HepG2 (cell line): ENCODE results near the gene SLC5A10. TPM values are rescaled to one million over a fixed set of nuclear protein-coding genes. Genes with fewer than 3 reads are reported as not detected.
A peak's percentile ranks its signal among the peaks of the same experiment; 100 is the strongest.

Experiments
- ATAC-seq: fragments of 200-7000 bp; cut with Tn5 transposase; 3 replicates; pipeline ENCODE4 v1.9.1; 2020; ENCODE audit warnings: mild to moderate bottlenecking, moderate library complexity
- BruUV-seq: library from RNA; stranded (reverse); fragments of 400-500 nt; replicated peaks from 2 replicates; lab custom pipeline; 2021; lab: Mats Ljungman, UMichigan
- CTCF ChIA-PET: fragments of 300-600 bp; formaldehyde crosslinking; extraction: SDS; loops from one replicate; lab custom pipeline; 2021; ENCODE audit warnings: low total read pairs, inconsistent platforms, low intra/inter-chr PET ratio; lab: Yijun Ruan, JAX
- POLR2A ChIA-PET: fragments of 350-600 bp; sonication (Branson Sonifier 250); formaldehyde crosslinking; loops from one replicate; lab custom pipeline; 2020; ENCODE audit warnings: antibody characterized with exemption, inconsistent platforms; lab: Yijun Ruan, JAX
- DNase-seq: peaks from one replicate; pipeline ENCODE4 v3.0.0-alpha.2; 2015; ENCODE audit warnings: low spot score
- FAIRE-seq: peaks from 3 replicates; lab custom pipeline; 2011; peaks lifted over from hg19 to GRCh38; lab: Jason Lieb, UNC
- H2AFZ ChIP-seq: one replicate; pipeline ENCODE4 v1.6.1; 2011; ENCODE audit warnings: low read length, inconsistent platforms
- H3K27ac ChIP-seq: fragments of 300-600 bp; 3 replicates; pipeline ENCODE4 v1.8.0; 2011; ENCODE audit warnings: mixed run types, mild to moderate bottlenecking, mixed read lengths, low read length, inconsistent platforms; ENCODE audit not compliant: insufficient read depth; ENCODE audit errors: extremely low read length
- H3K27me3 ChIP-seq, 2 experiments: fragments of 200-600 bp in 1 of 2; 2 replicates in 1 of 2; 3 replicates in 1 of 2; pipeline versions ENCODE4 v1.6.0 to v1.8.0; 2011; ENCODE audit warnings: low read length in 2 of 2, mild to moderate bottlenecking in 2 of 2, moderate library complexity in 2 of 2, inconsistent platforms in 1 of 2; ENCODE audit not compliant: insufficient read depth in 2 of 2, control insufficient read depth in 1 of 2
- H3K36me3 ChIP-seq, 2 experiments: fragments of 200-600 bp in 1 of 2; replicated peaks in 1 of 2; 2 replicates in 1 of 2; 3 replicates in 1 of 2; pipeline versions ENCODE4 v1.5.1 to v1.8.0; 2011; ENCODE audit warnings: low read length in 2 of 2, inconsistent platforms in 1 of 2; ENCODE audit not compliant: insufficient read depth in 2 of 2, control insufficient read depth in 1 of 2
- H3K4me1 ChIP-seq: 2 replicates; pipeline ENCODE4 v1.5.1; 2012; ENCODE audit warnings: low read length, inconsistent platforms; ENCODE audit not compliant: insufficient read depth
- H3K4me2 ChIP-seq: 2 replicates; pipeline ENCODE4 v1.6.0; 2011; ENCODE audit warnings: low read depth, low read length, inconsistent platforms
- H3K4me3 ChIP-seq, 3 experiments: fragments of 200-600 bp in 1 of 3; sonication (generic), shearing (Covaris generic) in 1 of 3; replicated peaks in 1 of 3; 2 replicates each; pipeline ENCODE4 v1.5.1; 2011 to 2016; ENCODE audit warnings: low read length in 3 of 3, inconsistent platforms in 2 of 3, low read depth in 2 of 3, mild to moderate bottlenecking in 2 of 3, control low read depth in 1 of 3, mixed read lengths in 1 of 3; ENCODE audit not compliant: insufficient read depth in 1 of 3
- H3K79me2 ChIP-seq: one replicate; pipeline ENCODE4 v1.6.1; 2011; ENCODE audit warnings: low read length, inconsistent platforms; ENCODE audit not compliant: insufficient read depth
- H3K9ac ChIP-seq: 2 replicates; pipeline ENCODE4 v1.6.0; 2011; ENCODE audit warnings: mild to moderate bottlenecking, low read depth, low read length, inconsistent platforms; ENCODE audit not compliant: insufficient read depth
- H3K9me3 ChIP-seq: 2 replicates; pipeline ENCODE4 v1.5.1; 2012; ENCODE audit warnings: mild to moderate bottlenecking, low read length
- H4K20me1 ChIP-seq: 2 replicates; pipeline ENCODE4 v1.6.0; 2011; ENCODE audit warnings: inconsistent platforms, mild to moderate bottlenecking, low read length, moderate library complexity; ENCODE audit not compliant: insufficient read depth
- EED ChIP-seq: sonication (generic); formaldehyde crosslinking; IDR thresholded peaks from 2 replicates; pipeline ENCODE4 v1.5.0; 2020; ENCODE audit warnings: mild to moderate bottlenecking, missing genetic modification reagents
- FOXO4 ChIP-seq: sonication (generic); formaldehyde crosslinking; conservative IDR thresholded peaks from 2 replicates; pipeline ENCODE4 v1.8.1; 2023; ENCODE audit warnings: missing genetic modification reagents
- HNRNPL ChIP-seq: fragments of 200-400 bp; formaldehyde crosslinking; IDR thresholded peaks from 2 replicates; pipeline ENCODE4 v1.6.1; 2017; ENCODE audit warnings: mild to moderate bottlenecking, low read depth, low read length
- MED8 ChIP-seq: sonication (generic); formaldehyde crosslinking; IDR thresholded peaks from 2 replicates; pipeline ENCODE4 v1.8.1; 2023; ENCODE audit warnings: mild to moderate bottlenecking, missing genetic modification reagents; ENCODE audit not compliant: insufficient replicate concordance
- MXD1 ChIP-seq: sonication (generic); formaldehyde crosslinking; IDR thresholded peaks from 2 replicates; pipeline ENCODE4 v1.4.0; 2020; ENCODE audit warnings: mild to moderate bottlenecking, missing genetic modification reagents
- RBFOX2 ChIP-seq: fragments of 200-400 bp; formaldehyde crosslinking; IDR thresholded peaks from 2 replicates; pipeline ENCODE4 v1.6.1; 2017; ENCODE audit warnings: low read depth, mild to moderate bottlenecking, low read length
- RXRA ChIP-seq: sonication (generic); formaldehyde crosslinking; IDR thresholded peaks from 2 replicates; pipeline ENCODE4 v1.5.1; 2020; ENCODE audit warnings: missing genetic modification reagents
- SMAD9 ChIP-seq: sonication (generic); formaldehyde crosslinking; IDR thresholded peaks from 2 replicates; pipeline ENCODE4 v1.5.1; 2020; ENCODE audit warnings: mild to moderate bottlenecking, missing genetic modification reagents
- SP5 ChIP-seq: IDR thresholded peaks from 2 replicates; pipeline ENCODE4 v1.6.1; 2016; ENCODE audit warnings: low read depth, borderline replicate concordance
- TSC22D2 ChIP-seq: sonication (generic); formaldehyde crosslinking; IDR thresholded peaks from 2 replicates; pipeline ENCODE4 v1.5.1; 2020; ENCODE audit warnings: missing genetic modification reagents, mild to moderate bottlenecking, borderline replicate concordance
- ZBTB38 ChIP-seq: sonication (generic); formaldehyde crosslinking; IDR thresholded peaks from 2 replicates; pipeline ENCODE4 v1.5.1; 2020; ENCODE audit warnings: mild to moderate bottlenecking, missing genetic modification reagents
- ZEB1 ChIP-seq: IDR thresholded peaks from 2 replicates; pipeline ENCODE4 v1.6.1; 2012; ENCODE audit warnings: mild to moderate bottlenecking, low read depth, inconsistent platforms; ENCODE audit not compliant: insufficient replicate concordance
- ZNF3 ChIP-seq: IDR thresholded peaks from 2 replicates; pipeline ENCODE4 v1.7.0; 2017; ENCODE audit warnings: inconsistent platforms
- ZNF460 ChIP-seq: sonication (generic); formaldehyde crosslinking; IDR thresholded peaks from 2 replicates; pipeline ENCODE4 v1.5.1; 2020; ENCODE audit warnings: missing genetic modification reagents, mild to moderate bottlenecking, borderline replicate concordance
- ZNF468 ChIP-seq: sonication (generic); formaldehyde crosslinking; IDR thresholded peaks from 2 replicates; pipeline ENCODE4 v1.8.0; 2022; ENCODE audit warnings: mild to moderate bottlenecking, moderate library complexity, missing genetic modification reagents
- ZNF496 ChIP-seq: sonication (generic); formaldehyde crosslinking; IDR thresholded peaks from 2 replicates; pipeline ENCODE4 v1.8.1; 2023; ENCODE audit warnings: mild to moderate bottlenecking, moderate library complexity, missing genetic modification reagents; ENCODE audit not compliant: insufficient replicate concordance
- ZNF790 ChIP-seq: sonication (generic); formaldehyde crosslinking; IDR thresholded peaks from 2 replicates; pipeline ENCODE4 v1.8.0; 2022; ENCODE audit warnings: missing genetic modification reagents, mild to moderate bottlenecking, borderline replicate concordance
- WGBS: methylation state at CpG from one replicate; pipeline ENCODE4 v1.1.6; 2017; ENCODE audit warnings: low lambda C conversion rate; 5-methylcytosine and 5-hydroxymethylcytosine counted together
- in situ Hi-C: cut with HindIII; loops from 2 replicates; pipeline ENCODE4 v1.10.0; 2017; ENCODE audit warnings: low pct_unique_long_range_greater_than_20kb; ENCODE audit not compliant: extremely low pct_ligation_motif_present
- intact Hi-C: fragments of 100-400 bp; cut with micrococcal nuclease; formaldehyde crosslinking; loops from one replicate; pipeline ENCODE4 v1.10.0; 2022; ENCODE audit not compliant: unreplicated experiment
- polyA plus RNA-seq, 8 experiments: library from polyadenylated mRNA; depleted of rRNA in 3 of 8; stranded (reverse) in 7 of 8; unstranded in 1 of 8; fragments of >200 nt; fragmentation: Illumina TruSeq in 4 of 8; extraction: Trizol in 4 of 8; gene quantifications; 2 replicates each; pipeline versions ENCODE4 v1.2.1 to v1.2.3, GENCODE V29; 2011 to 2016; ENCODE audit warnings: low read depth in 4 of 8, missing spikeins in 1 of 8, mixed read lengths in 1 of 8; ENCODE audit not compliant: insufficient read depth in 1 of 8
- total RNA-seq, 5 experiments: library from RNA; depleted of rRNA; stranded (reverse); fragments of >200 nt; fragmentation: Illumina TruSeq; extraction: Trizol; gene quantifications; 2 replicates each; pipeline ENCODE4 v1.2.3, GENCODE V29; 2016; ENCODE audit warnings: low read depth in 1 of 5

SLC5A10 gene
- total and polyA plus RNA-seq, 2 of the 13 experiments (the other 11 are each of a cell fraction or from before 2014, with no cell fraction given) = 0.05 TPM; not detected in 1

GRCh38 chr17:18987862-18988545 lies 36.0 kb downstream of the SLC5A10 start:
- Histone ChIP-seq H3K9me3 (no peaks in the 10 kb centered on the region), H3K4me1 (peaks cover 40% of the 10 kb centered on the region), H4K20me1 (no peaks in the 10 kb centered on the region), H3K36me3 (peaks cover 16 to 66% of the 10 kb centered on the region in 2 experiments), H2AFZ (no peak overlapping the region), H3K27ac (peak overlapping the region; percentile 84), H3K9ac (peak overlapping the region; percentile 61), H3K4me2 (peak overlapping the region; percentile 54), H3K79me2 (peaks cover 5% of the 10 kb centered on the region), H3K27me3 (no peaks in the 10 kb centered on the region), H3K4me3 (peak overlapping the region in 1 of 3 experiments; percentile 21; a peak in 1 of 6 replicates)
- 88% methylated on average over 11 of the region's 14 CpGs for WGBS
- intact Hi-C loops = loop anchor here (2.0 kb wide), 1 partner anchor 15 kb away; no protein-coding TSS in a partner anchor
- POLR2A ChIA-PET = interaction anchor here (1.1 to 2.4 kb wide), 5 partner anchors 9 to 25 kb away, joined by 5 to 27 read pairs (median 13); partner anchors contain the start of gene FAM83G
- ATAC-seq (no peak), DNase-seq (no peak), FAIRE-seq (no peak)
- BruUV-seq = no TSS peak
- in situ Hi-C loops = no loop called here
- CTCF ChIA-PET = no interaction called here
- TF ChIP-seq ZNF3 (CRISPR knock-in tag) (peak; percentile 60; the same call in 1 of the 2 replicates), FOXO4 (CRISPR knock-in tag) (peak; percentile 86; the same call in 1 of the 2 replicates), ZNF790 (CRISPR knock-in tag) (no peak), HNRNPL (no peak), ZNF468 (CRISPR knock-in tag) (no peak), RBFOX2 (no peak), SP5 (CRISPR knock-in tag) (no peak), EED (CRISPR knock-in tag) (0 out of 2 replicates have a peak, but pooled peaks have one; percentile 53), ZBTB38 (CRISPR knock-in tag) (no peak; the same call in 1 of the 2 replicates), ZNF496 (no peak), SMAD9 (CRISPR knock-in tag) (no peak), ZNF460 (CRISPR knock-in tag) (0 out of 2 replicates have a peak, but pooled peaks have one; percentile 32), MED8 (CRISPR knock-in tag) (no peak), ZEB1 (no peak), MXD1 (CRISPR knock-in tag) (0 out of 2 replicates have a peak, but pooled peaks have one; percentile 12), TSC22D2 (CRISPR knock-in tag) (no peak), RXRA (no peak)
